Fibroblast of skin of abdomen (primary cell): ENCODE measurements around the gene MPHOSPH9.
"Not testable (repeated sequence)": the region's sequence is repeated elsewhere in the genome, so short reads cannot be mapped to it uniquely, and the experiment has no call there.

Experiments
- DNase-seq: peaks from one replicate; pipeline ENCODE4 v3.0.0-alpha.2; 2013

The MPHOSPH9 gene

GRCh38 chr12:123227581-123228258, 5.2 kb downstream of the MPHOSPH9 start:
- no peak for DNase-seq

- DNase-seq, result no peak
Measured at GRCh38 chr12:123225443-123225842, 7.5 kb downstream of the MPHOSPH9 start.

- no peak for DNase-seq
Measured at GRCh38 chr12:123223241-123223668, 9.7 kb downstream of the MPHOSPH9 start.

GRCh38 chr12:123207815-123208214, 25.1 kb downstream of the MPHOSPH9 start:
- DNase-seq, result not testable (repeated sequence)

GRCh38 chr12:123206794-123207193, 26.1 kb downstream of the MPHOSPH9 start:
- not testable (repeated sequence) for DNase-seq

DNA sequence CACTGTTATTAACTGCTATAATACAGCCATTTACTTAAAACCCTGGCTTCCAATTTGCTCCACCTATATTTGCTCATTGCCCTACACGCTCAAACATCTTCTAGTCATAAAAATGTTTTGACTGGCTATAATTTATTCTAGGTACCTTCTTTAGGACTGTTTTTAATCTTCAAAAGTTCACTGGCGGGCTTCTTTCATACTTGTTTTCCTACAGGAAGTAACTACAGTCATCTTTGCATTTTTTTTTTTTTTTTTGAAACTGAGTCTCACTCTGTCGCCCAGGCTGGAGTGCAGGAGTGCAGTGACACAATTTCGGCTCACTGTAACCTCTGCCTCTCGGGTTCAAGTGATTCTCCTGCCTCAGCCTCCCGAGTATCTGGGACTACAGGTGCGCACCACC, 32.5 kb downstream of the MPHOSPH9 start:
- DNase-seq, result no peak

- DNase-seq, result no peak
Measured at GRCh38 chr12:123199936-123200335, 33.0 kb downstream of the MPHOSPH9 start.

DNA sequence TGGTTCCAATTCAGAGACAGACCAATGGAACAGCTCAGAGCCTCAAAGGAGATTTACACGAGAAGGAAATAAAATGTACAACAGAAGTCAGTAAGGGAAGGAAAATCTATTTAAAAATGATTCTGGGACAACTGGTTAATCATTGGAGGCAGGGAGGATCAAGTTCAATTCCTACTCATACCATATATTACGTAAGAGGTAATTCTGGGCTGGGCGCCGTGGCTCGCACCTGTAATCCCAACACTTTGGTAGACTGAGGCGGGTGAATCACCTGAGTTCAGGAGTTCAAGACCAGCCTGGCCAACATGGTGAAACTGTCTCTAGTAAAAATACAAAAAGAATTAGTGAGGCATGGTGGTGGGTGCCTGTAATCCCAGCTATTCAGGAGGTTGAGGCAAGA, 45.3 kb downstream of the MPHOSPH9 start:
- no peak for DNase-seq

DNA sequence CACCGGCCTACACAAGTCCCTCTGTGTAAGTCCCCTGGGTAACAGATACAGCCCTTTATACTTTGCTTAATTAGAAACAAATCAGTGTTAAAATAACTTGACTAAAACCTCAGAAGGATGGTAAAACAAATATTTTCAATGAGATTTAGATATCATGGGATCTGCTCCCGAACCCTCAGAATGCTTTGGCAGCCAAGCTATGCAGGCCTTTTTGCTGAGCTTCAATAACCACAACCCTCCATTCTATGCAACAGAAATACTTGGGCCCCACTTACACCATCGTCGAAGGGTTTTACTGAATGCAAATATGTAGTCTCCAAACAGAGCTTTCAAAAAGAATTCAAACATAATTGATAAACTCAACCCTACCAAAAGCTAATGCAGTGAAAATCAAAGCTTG, 52.8 kb downstream of the MPHOSPH9 start:
- DNase-seq, result no peak

GRCh38 chr12:123171967-123172366, 61.0 kb downstream of the MPHOSPH9 start:
- no peak for DNase-seq

DNA sequence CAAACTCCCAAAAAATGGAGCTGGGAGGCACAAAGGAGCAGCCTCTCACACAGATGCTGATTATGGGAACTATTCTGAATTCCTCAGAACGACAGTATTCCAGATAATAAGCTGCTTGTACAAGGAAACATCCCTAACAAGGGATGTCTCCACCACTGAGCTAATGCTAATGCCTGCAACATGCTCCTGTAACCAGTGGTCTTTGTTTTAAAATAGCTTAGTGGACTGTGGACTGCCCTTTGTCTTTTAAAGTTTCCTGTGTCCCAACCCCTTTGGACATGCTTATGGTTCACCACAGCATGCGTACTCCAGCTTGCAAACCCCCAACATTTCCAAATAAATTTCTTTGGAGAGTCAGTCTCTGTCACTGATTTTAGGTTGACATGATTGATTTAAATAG, 65.6 kb downstream of the MPHOSPH9 start:
- no peak for DNase-seq

DNA sequence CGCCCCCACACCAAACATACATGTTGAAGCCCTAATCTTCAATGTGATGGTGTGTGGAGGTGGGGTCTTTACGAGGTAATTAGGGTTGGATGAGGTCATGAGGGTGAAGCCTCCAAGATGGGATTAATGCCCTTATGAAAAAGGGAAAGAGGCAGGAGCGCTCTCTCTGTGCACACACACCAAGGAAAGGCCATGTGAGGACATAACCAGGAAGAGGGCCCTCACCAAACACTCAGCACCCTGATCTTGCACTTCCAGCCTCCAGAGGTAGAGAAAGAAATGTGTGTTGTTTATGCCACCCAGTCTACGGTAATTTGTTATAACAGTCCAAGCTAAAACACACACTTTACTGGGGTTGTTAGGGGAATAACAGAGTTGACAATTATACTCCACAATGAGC, 67.4 kb downstream of the MPHOSPH9 start:
- no peak for DNase-seq

GRCh38 chr12:123164710-123165261, 68.2 kb downstream of the MPHOSPH9 start:
- DNase-seq, result no peak

DNA sequence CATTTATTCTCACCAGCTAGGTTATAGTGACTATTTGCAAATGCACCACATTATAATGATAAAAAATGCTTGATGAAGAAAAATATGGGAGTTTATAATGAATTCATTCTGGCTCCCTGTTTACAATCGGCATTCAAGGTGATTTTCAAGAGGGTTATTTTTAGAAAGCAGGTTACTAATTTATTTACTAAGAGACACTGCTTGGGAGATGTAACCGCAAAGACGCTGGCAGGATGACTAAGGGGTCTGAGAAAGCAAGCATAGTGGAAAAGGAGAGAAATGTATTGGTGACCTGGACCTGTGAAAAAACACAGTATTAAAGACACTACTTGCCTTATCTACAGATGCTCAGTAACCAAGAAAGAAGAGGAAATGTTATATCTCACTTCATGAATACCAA, 68.7 kb downstream of the MPHOSPH9 start:
- no peak for DNase-seq

DNA sequence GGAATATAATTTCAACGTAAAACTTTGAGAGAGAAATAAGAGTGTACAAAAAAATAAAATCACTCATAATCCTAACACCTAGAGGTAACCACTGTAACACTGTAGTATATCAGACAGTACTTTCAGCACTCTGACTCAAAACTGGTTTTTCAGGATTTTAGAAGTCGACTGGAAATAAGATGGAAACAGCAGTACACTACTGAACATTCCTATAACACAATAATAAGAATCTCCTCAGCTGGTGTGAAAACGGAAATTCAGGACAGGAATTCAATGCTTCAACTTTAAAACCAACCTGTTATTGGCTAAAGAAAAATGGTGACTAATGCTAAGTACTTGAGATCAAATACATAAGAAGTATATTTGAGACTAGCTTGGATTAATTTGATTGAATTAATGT, 69.7 kb downstream of the MPHOSPH9 start:
- no peak for DNase-seq

DNA sequence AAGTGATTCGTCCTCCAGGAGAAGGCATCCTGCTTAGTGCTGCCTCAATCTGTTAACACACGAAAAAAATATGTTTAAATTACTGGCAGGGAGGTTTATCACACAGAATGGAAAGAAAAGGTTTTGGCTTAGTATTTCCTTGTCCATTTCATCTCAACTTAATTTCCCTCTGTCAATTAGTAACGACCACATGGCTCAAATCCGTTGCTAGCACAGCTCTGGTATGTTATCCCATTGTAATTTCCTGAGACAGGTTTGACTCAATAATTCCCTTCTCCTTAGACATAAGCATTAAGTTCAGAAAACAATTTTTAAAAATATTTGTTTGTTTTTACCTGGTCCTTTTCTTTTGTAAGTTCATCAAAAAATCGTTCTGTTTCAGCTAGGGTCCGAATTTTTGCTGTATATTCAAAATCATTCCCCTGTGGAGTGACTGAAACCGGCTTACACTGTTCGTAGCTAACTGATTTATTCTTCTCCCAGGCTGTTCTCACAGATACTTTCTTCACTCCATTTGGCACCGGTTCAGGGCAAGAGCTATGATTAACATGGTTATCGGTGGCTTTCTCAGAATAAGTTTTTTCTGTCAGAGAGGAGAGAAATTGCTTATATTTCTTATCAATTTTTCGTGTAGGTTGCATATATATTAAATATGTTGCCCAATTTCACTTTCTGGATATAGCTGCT, 72.0 kb downstream of the MPHOSPH9 start:
- DNase-seq, result no peak

DNA sequence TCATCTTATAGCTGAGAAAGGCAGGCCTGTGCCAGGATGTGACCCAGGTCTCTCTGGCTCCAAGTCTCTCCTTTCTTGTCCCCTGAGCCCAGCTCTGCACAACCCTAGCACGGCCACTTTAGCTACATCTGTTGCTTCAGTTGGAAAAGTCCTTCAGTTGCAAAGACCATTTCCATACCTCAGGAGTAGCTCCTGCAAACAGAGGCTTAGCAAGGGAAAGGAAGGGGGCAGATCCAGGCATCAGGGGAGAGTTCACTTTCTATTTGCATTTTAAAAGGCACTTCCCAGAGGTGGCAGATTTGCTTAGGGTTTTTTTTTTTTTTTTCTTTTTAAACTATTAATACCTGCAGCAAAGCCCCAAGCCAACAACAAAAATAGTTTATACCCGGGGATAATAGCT, 79.0 kb downstream of the MPHOSPH9 start:
- no peak for DNase-seq

DNA sequence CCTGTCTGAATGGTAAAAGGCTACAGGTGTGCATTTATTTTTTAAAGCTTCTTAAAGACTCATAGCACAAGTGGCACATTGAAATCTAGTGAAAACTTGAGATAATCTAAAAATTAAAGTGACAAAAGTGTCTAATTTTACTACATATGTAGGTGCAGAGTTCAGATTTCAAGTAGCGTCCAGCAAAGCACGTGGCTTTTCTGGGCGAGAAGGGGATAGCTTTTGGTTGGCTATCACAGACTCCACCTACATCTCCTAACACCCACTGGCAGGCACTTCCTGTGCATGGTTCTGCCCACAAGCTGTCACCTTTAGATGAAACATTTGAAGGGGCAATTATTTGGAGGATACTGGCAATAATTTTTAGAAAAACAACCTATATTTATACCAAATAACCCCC, 80.1 kb downstream of the MPHOSPH9 start:
- no peak for DNase-seq

GRCh38 chr12:123151457-123152454, 81.2 kb downstream of the MPHOSPH9 start:
- no peak for DNase-seq

DNA sequence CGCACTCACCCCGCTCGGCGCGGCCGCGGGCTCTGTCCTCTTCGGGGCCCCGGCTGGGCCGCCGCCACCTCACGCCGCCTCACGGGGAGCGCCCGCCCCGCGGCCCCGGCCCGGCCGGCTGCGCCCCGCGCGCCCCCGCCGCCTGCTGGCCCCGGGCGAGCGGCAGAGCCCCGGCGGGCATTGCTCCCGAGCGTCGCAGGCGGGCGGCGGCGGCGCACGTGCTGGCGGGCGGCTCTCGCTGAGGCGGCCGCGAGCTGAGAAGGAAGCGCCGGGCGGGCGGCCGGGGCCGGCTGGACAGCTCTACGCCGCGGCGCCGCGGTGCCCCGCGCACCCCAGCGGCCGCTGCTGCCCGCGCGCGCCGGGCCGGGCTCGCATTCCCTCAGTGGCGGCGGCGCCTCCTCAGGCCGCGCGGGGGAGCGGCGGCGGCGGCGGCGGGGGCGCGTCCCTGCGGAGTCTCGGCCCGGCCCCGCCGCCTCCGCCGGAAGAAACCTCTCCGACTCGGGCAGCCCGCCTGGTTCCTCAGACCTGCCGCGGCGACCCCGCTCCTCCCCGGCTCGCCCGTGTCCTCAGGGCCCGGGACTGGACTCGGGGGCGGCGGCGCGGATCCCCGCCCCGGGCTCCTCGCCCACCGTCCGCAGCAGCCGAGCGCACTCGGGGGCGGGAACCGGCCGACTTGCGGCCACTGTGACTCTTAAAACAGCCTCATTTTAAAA, 82.0 kb downstream of the MPHOSPH9 start, which contains the start of gene PITPNM2:
Gene PITPNM2 (minus strand): TSS at position 347 of the 713 bp plus-strand sequence. CDS start 116,500 bp downstream, outside the sequence.
- peak; percentile 71 for DNase-seq

GRCh38 chr12:123150275-123150743, 82.6 kb downstream of the MPHOSPH9 start:
- no peak for DNase-seq
